Epithelial cell of esophagus (primary cell): ENCODE measurements around the gene SMOC1.

Source experiments
- DNase-seq: peaks from one replicate; pipeline ENCODE4 v3.0.0; 2010; ENCODE audit warnings: low read depth
- H3K4me3 ChIP-seq: 2 replicates; pipeline ENCODE4 v1.5.1; 2011; ENCODE audit warnings: mild to moderate bottlenecking, low read length, control low read depth
- CTCF ChIP-seq: IDR thresholded peaks from 2 replicates; pipeline ENCODE4 v1.5.1; 2011; ENCODE audit warnings: low read depth, mild to moderate bottlenecking, low read length, control low read depth, inconsistent platforms; ENCODE audit not compliant: insufficient read depth; ENCODE audit errors: missing control alignments

SMOC1 gene

DNA sequence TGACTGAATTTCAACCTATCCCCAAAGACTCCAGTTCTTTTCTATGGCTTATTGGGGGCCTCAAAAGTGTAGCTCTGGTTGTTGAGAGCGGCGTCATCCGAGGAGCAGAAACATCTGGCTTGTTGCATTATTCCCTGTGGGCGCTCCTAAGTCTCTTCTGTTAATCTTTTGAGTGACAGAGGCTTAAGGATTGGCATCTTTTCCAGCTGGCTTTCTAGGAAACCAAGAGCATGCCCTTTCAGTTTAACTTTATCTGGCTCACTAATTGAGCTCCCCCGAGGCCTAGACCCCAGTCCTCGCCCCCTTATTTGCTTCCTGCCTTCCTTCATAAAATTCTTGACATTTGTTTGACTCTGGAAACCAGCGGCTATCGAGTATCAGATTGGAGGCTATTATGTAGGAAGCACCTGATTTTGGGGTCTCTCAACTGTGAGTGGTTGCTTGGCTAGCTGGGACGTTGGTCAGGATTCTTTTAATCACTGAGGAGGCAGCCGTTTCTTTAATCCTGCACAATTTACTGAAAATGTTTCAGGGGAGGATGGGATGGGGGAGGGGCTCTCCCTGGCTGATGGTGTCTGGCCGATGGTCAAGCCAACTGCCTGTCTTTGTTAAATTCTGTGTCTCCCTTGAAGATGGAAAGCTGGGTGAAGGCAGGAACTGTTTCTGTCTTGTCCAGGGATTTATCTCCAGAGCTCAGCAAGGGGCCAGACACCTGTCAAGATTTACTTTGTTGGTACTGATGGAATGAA is 3.1 kb downstream of the SMOC1 start:
- no peak for DNase-seq
- no peak for TF ChIP-seq CTCF
- H3K4me3 ChIP-seq: no peak overlapping the region

- no peak for TF ChIP-seq CTCF
- DNase-seq: no peak
- no peak overlapping the region for H3K4me3 ChIP-seq
Measured at GRCh38 chr14:69882915-69883314, 3.7 kb downstream of the SMOC1 start.

- no peak overlapping the region for H3K4me3 ChIP-seq
- DNase-seq: peak; percentile 63
- no peak for TF ChIP-seq CTCF
Measured at GRCh38 chr14:69886453-69887242, 7.4 kb downstream of the SMOC1 start.

- peak; percentile 66 for DNase-seq
- TF ChIP-seq CTCF: no peak
- no peak overlapping the region for H3K4me3 ChIP-seq
Measured at GRCh38 chr14:69887740-69888657, 8.8 kb downstream of the SMOC1 start.

DNA sequence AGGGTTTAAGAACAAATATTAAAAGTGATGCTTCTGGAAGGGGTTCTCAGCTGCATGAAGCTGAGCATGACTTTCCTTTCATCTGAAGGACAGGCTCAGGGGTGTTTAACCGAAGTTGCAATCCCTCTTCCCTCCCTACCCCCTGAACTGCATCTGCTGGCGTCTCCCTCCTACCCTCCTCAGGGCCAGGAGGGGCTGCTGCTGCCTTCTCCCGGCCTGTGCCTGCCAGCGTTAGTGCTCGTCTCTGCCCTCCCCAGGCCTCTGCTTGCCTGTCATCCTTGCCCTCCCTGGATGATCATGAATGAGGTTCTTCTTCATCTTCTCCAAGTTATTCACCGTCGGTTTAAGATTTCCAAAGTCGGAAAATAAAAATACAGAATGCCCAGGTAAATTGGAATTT is 12.2 kb downstream of the SMOC1 start:
- DNase-seq: no peak
- TF ChIP-seq CTCF: no peak
- no peak overlapping the region for H3K4me3 ChIP-seq

DNA sequence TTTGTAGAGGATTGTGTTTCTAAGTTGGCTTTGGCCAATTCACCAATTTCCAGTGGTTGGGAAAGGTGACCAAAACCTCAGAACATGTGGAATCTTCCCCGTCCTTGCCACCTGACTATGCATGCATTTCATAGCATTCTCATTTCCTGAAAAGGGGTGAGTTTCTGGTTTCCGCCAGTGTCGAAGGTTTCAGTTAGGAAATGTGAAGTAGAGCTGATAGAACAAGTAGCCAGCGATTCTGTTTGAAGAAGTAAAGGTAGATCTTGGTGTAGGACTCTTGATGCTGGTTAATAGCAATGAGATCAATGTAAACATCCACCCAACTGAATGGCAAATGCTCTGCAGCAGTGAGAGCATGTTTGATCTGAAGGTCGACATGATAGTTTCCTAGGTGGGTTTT is 15.9 kb downstream of the SMOC1 start:
- no peak for TF ChIP-seq CTCF
- DNase-seq: no peak

More for the DNA sequence above, 15.9 kb downstream of the SMOC1 start:
- no peak overlapping the region for H3K4me3 ChIP-seq
